ENCODE measurements around the gene C6orf132. TPM values are rescaled to one million over a fixed set of nuclear protein-coding genes. Genes with fewer than 3 reads are reported as not detected.

The C6orf132 gene
- total and polyA plus RNA-seq, 9 of the 15 experiments (the other 6 are each of a cell fraction or from before 2014, with no cell fraction given) = 0.06 to 0.35 (median 0.14) TPM

DNA sequence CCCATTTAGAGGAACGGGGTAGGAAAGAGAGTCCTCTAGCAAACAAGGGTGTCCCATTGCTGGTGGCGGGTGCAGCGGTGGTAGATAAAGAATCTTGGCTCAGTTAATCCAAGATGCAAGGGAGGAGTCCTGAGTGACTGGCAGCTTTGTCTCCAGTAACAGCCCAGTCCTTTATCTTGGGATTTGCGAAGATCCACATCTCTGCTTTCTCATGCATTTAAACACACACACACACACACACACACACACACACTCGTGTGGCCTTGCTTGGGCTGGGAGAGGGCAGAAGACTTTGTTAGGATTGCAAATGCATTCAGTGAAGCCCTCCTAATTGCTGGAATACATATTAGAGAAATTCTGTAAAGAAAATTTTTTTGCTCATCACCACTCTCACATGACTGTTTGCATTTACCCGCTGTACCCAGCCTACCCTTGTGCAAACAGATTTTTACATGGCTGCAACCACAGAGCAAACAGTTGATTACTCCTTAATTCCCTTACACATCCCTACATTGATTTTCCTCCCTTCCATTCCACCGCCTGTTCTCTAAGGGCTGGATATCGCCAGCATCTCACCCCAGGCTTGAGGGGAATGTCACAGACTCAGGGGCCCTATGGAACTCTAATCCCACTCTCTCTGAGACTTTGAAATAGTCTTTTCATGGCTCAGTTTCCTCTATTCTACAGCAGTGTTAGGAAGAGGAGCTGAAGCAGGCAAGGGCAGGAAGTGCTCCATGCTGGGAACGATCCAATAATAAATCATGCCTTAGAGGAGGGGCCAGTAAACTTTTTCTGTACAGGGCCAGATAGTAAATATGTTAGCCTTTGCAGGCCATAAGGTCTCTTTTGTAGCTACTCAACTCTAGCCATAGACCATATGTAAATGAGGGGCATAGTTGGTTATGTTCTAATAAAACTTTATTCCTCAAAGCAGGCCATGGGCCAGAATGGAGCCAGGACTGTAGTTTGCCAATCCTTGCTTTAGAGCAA is 3.5 kb downstream of the C6orf132 start (continued):
- TF ChIP-seq FOXM1 (IDR thresholded peaks at IDR 0.05; ENCODE audit: low read depth) = no peak
- no peak for TF ChIP-seq FOXM1 (CRISPR knock-in tag; IDR thresholded peaks at IDR 0.05; ENCODE audit: low read depth)
- no peak for TF ChIP-seq ERF (CRISPR knock-in tag; IDR thresholded peaks at IDR 0.05)
- TF ChIP-seq CSDE1 (IDR thresholded peaks at IDR 0.05) = no peak
- TF ChIP-seq ZNF766 (CRISPR knock-in tag; conservative IDR thresholded peaks at IDR 0.05) = 0 out of 2 replicates have a peak, but pooled peaks have one; percentile 16
- 0 out of 2 replicates have a peak, but pooled peaks have one; percentile 40 for TF ChIP-seq TOE1 (IDR thresholded peaks at IDR 0.05; ENCODE audit: borderline replicate concordance)
- no peak for TF ChIP-seq TOE1 (CRISPR knock-in tag; IDR thresholded peaks at IDR 0.05; ENCODE audit: borderline replicate concordance, low read depth)
- no peak for TF ChIP-seq ZNF165 (CRISPR knock-in tag; IDR thresholded peaks at IDR 0.05; ENCODE audit: borderline replicate concordance)
- TF ChIP-seq HNRNPH1 (optimal IDR thresholded peaks at IDR 0.05; ENCODE audit: low read depth, low read length) = no peak
- TF ChIP-seq GATAD2A (IDR thresholded peaks at IDR 0.05) = no peak
- TF ChIP-seq GATA2 (CRISPR knock-in tag; IDR thresholded peaks at IDR 0.05) = no peak
- TF ChIP-seq ZZZ3 (IDR thresholded peaks at IDR 0.05) = no peak
- TF ChIP-seq SAFB2 (IDR thresholded peaks at IDR 0.05; ENCODE audit: borderline replicate concordance, low read depth, low read length, severe bottlenecking) = no peak
- peak in 1 of 2 experiments; percentile 55; a peak in 2 of 4 replicates for TF ChIP-seq RCOR1 (IDR thresholded peaks at IDR 0.05; ENCODE audit: borderline replicate concordance in 1 of 2, low read depth in 2 of 2, low read length in 2 of 2)
- peak; percentile 71 for TF ChIP-seq NFIC (IDR thresholded peaks at IDR 0.05)
- peak; percentile 54; the same call in 1 of the 2 replicates for TF ChIP-seq MAFG (tag; conservative IDR thresholded peaks at IDR 0.05)
- TF ChIP-seq STAT5A (IDR thresholded peaks at IDR 0.05; ENCODE audit: borderline replicate concordance, low read length) = no peak
- TF ChIP-seq ZFP30 (CRISPR knock-in tag; IDR thresholded peaks at IDR 0.05; ENCODE audit: borderline replicate concordance) = no peak
- TF ChIP-seq SPI1 (IDR thresholded peaks at IDR 0.05; ENCODE audit: borderline replicate concordance, low read depth, low read length) = peak; percentile 47; the same call in 1 of the 2 replicates
- TF ChIP-seq BHLHE40 (IDR thresholded peaks at IDR 0.05; ENCODE audit: low read length) = 0 out of 2 replicates have a peak, but pooled peaks have one; percentile 8
- no peak for TF ChIP-seq MCM7 (IDR thresholded peaks at IDR 0.05)
- TF ChIP-seq NFE2 (IDR thresholded peaks at IDR 0.05; ENCODE audit: low read depth) = peak; percentile 48; the same call in 1 of the 2 replicates
- TF ChIP-seq, protein P1, sequence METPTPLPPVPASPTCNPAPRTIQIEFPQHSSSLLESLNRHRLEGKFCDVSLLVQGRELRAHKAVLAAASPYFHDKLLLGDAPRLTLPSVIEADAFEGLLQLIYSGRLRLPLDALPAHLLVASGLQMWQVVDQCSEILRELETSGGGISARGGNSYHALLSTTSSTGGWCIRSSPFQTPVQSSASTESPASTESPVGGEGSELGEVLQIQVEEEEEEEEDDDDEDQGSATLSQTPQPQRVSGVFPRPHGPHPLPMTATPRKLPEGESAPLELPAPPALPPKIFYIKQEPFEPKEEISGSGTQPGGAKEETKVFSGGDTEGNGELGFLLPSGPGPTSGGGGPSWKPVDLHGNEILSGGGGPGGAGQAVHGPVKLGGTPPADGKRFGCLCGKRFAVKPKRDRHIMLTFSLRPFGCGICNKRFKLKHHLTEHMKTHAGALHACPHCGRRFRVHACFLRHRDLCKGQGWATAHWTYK (CRISPR knock-in tag; IDR thresholded peaks at IDR 0.05) = peak; percentile 7; the same call in 1 of the 2 replicates
- TF ChIP-seq KDM1A (IDR thresholded peaks at IDR 0.05) = 0 out of 4 replicates have a peak, but pooled peaks of 1 of the 2 experiments have one; percentile 20
- TF ChIP-seq ZNF282 (CRISPR knock-in tag; IDR thresholded peaks at IDR 0.05) = no peak
- 0 out of 4 replicates have a peak, but pooled peaks of 1 of the 2 experiments have one; percentile 31 for TF ChIP-seq FOXK2 (conservative IDR thresholded peaks at IDR 0.05 in 1 of 2, IDR thresholded peaks at IDR 0.05 in 1 of 2; ENCODE audit: low read depth in 2 of 2)
- 0 out of 2 replicates have a peak, but pooled peaks have one; percentile 51 for TF ChIP-seq SMARCE1 (IDR thresholded peaks at IDR 0.05)
- TF ChIP-seq CXXC5 (CRISPR knock-in tag; IDR thresholded peaks at IDR 0.05) = peak; percentile 58

Data from K562 (cell line).